NCI-H2227 treated with DMSO at 0.1 percent for 48 hours (cell line): ENCODE data around the gene FOXP1.
"Not testable (repeated sequence)": the region's sequence is repeated elsewhere in the genome, so short reads cannot be mapped to it uniquely, and the experiment has no call there.

Experiments
- DNase-seq: peaks from one replicate; lab custom pipeline; 2025; lab: John Stamatoyannopoulos, UW

Gene FOXP1

GRCh38 chr3:71330505-71330904 lies 253.0 kb downstream of the FOXP1 start:
- DNase-seq: no peak

DNA sequence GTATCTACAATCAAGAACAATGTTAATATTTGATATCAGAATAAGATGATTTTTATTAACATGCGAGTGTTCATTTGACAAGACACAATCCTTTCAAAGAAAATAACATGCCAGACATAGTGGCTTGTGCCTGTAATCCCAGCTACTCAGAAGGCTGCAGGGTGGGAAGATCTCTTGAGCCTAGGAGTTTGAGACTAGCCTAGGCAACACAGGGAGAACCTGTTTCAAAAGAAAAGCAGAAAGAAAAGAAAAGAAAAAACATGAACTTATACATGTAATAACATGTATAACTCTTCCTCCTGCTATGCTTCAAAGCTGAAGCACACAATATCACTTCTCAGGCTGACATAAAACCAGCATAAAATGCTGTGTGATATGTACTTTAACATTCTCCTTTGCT lies 253.7 kb downstream of the FOXP1 start:
- no peak for DNase-seq

DNA sequence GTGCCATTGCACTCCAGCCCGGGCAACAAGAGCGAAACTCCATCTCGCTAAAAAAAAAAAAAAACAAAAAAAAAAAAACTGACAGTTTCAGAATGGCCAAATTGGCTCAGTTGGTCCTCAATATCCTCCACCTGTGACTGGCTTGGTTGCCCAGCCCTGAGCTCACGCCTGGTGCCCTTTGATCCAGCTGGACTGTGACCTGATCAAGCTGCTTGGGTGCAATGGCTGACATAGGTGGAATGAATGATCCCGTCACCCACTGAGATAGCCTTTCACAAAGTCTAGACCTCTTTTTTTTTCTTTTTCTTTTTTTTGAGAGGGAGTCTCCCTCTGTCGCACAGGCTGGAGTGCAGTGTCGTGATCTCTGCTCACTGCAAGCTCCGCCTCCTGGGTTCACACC lies 254.6 kb downstream of the FOXP1 start:
- no peak for DNase-seq

DNA sequence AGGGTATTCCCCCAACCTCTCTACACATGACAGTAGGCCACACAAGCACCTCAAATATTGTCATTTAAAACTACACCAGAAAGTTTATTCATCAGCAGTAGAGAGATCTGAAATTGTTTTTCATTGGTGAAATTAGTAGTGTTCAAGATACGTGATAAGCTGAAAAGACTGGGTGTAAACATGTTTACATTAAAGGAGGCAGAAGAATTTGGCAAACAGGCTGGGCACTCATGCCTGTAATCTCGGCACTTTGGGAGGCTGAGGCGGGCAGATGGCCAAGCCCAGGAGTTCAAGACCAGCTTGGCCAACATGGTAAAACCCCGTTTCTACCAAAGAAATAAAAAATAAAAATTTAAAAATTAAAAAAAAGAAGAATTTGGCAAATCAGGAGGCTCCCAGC lies 255.6 kb downstream of the FOXP1 start:
- DNase-seq: no peak

DNA sequence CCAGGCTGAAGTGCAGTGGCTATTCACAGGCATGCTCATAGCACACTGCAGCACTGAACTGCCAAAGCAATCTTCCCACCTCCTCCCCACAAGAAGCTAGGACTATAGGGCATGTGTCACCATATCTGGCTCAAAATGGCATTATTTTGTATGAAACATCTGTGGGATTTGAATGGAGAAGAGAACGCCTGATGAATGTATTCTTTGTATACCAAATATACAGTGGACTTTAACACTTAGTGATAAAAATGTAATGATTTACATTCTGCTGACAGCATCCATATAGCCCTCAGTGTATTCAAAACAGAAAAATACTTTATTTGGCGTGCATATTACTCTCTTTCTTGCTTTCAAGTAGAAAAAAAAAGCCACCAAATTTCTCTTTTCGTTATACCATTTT lies 257.8 kb downstream of the FOXP1 start:
- no peak for DNase-seq

- DNase-seq: not testable (repeated sequence)
Observed at GRCh38 chr3:71324224-71324623, 259.3 kb downstream of the FOXP1 start.

DNA sequence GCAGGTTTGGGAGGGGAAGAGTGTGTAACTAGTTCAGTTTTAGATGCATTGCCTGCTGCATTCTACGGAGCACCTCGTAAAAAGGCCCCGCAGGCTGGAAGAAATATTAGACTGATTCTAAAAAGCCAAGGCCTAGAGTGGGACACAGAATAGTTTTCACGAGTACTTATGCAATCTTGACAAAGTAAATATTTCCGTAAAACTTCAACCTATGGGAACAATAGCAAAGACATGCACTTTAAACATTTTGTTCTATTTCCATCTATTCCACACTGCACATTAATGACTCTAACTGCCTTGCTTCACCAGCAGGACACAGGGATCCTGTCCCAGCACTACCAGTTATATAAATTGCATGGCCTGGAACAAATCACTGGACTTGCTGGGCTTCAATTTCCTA lies 260.0 kb downstream of the FOXP1 start:
- DNase-seq: no peak

DNA sequence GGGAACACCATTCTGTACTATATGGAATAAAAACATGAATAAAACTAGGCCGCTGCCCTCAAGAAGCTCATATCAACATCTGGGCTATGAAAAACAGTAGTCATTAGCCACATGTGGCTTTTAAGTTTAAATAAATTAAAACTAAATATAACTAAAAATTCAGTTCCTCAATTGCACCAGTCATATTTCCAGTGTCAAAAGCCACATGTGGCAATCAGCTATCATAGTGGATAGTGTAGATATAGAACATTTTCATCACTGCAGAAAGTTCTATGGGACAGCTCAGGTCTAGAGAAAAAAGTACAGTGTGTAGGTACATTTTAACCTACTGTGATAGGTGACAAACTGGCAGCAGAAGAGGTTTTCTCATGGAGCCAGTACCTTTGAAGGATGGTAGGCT lies 261.4 kb downstream of the FOXP1 start:
- DNase-seq: no peak

- DNase-seq: no peak
Observed at GRCh38 chr3:71319771-71320170, 263.8 kb downstream of the FOXP1 start.

DNA sequence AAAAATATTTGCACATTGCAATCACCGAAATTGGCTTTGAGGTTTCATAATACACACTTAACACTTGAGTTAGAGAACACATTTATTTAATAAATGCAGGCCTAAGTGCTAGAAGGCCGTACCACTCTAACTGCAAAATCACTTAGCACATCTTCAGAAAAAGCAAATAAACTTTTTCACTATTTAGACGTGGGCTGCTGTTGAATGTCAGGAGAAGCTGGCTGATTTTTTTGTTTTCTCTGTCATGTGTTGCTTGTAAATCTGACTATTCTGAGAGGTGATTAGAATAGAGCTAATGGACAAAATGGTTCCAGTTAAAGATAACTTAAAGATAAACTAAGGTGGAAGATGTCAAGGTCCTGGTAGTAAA lies 265.1 kb downstream of the FOXP1 start:
- no peak for DNase-seq

- DNase-seq: no peak
Observed at GRCh38 chr3:71317749-71318457, 265.6 kb downstream of the FOXP1 start.

DNA sequence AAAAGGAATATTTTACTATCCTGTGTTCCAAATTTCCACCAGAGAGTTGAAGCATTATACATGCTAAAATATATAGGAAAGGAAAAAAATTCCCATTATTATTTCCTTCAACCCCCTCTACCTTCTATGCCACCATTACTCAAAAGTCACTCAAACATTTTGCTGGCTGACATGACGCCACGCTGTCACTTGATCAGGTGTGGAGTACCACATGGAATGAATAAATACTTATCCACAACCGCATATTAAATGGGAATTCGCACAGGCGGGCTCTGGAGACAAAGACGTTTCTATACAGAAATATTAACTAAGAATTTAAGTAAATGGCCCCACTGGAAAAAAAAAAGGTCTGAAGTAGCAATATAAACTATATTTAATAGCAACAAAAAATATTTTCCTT lies 266.4 kb downstream of the FOXP1 start:
- DNase-seq: no peak

GRCh38 chr3:71316066-71316777 lies 267.3 kb downstream of the FOXP1 start:
- DNase-seq: no peak

- no peak for DNase-seq
Observed at GRCh38 chr3:71315431-71315830, 268.1 kb downstream of the FOXP1 start.

DNA sequence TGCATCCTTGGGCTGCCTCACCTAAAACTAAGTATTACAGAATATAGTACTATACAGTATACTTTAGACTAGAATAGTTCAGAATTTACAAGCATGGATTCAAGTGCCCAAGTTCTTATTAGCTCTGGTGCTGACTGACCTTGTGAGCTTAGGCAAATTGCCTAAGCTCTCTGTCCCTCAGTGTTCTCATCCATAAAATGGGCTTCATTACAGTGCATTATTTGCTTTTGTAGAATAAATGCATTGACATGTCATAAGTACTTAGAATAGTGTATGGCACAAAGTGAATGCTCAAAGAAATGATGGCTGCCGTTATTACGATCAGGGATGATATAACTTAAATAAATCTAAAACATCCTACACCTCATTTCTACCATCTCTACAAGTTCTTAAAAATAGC lies 269.7 kb downstream of the FOXP1 start:
- DNase-seq: no peak

- DNase-seq: no peak
Observed at GRCh38 chr3:71312461-71312860, 271.1 kb downstream of the FOXP1 start.

DNA sequence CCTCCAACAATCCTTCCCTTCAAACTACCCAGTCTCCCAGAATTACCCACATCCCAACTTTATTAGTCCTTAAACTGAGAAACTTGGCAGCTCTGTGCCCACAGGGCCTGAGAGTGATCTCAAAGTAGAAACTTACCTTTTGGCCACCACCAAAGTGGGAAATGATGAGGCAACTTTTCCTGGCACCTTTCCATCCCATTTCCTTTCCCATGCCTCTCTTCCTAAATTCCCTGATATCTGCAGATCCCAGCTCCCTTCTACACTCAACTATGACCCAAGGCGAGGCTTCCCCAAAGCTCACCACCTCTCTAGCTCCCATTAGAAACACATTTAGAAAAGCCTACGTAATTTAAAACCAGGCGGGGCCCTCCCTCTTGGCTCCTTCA lies 271.9 kb downstream of the FOXP1 start:
- DNase-seq: no peak

- DNase-seq: no peak
Observed at GRCh38 chr3:71310980-71311660, 272.4 kb downstream of the FOXP1 start.

DNA sequence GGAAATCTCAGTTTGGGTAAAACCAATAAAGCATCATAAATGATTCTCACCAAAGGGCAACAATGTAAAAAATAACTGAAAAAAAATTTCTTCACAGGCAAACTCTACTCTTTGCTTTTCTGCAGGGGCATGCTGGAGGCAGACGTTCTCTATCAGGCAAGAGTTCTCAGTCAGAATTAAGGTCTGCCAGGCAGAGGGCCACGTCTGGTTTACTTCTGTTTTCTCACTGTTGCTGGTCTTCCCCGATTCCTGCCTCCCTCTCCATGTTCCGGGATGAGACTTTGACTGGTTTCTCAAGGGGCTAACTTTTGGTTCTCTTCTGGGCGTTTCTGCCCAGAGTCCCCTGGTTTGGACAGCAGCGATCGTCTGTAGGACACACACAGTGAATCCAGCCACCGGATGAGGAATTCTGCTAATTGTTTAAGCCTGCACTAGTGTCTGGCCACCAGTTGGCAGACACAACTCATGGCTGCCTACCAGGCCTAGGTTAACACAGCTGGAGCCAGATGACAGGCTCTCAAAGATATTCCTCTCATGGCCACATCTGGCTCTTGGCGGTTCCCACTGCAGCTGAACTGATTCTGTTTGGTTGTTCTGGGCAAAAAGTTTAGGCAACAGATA lies 273.1 kb downstream of the FOXP1 start:
- no peak for DNase-seq

DNA sequence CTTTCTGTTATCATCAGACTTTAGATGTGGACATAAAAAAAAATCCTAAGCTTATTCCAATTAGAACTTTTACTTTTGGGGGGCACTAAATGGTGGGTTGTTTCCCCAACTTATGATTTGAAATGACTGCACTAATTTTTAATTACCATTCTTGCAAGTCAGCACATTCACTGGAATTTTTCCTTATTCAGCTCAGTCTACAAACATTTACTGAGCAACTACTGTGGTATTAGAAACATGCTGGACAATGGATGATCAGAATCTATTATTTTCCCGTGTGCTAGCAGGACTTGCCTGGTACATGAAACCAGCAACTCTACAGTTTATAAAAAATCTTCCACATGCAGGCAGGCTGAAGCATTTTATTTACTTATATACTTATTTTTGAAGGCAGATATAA lies 273.6 kb downstream of the FOXP1 start:
- DNase-seq: no peak

DNA sequence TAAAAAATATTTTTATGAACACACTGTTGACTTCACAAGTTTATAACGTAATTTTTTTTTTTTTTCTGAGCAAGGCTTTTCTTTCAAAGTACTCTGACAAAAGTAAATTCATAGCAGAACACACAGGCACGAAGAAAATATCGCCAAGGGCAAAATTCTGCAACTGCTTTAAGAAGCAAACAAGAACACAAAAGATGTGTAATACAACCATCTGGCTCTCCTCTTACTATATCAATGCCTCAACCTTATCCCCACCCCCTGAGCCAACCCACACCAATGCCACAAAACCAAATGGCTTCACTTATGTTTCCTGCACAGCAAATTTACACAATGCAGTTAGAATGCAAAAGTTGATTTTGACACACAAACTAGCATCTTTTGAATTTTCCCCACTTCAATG lies 274.2 kb downstream of the FOXP1 start:
- no peak for DNase-seq

DNA sequence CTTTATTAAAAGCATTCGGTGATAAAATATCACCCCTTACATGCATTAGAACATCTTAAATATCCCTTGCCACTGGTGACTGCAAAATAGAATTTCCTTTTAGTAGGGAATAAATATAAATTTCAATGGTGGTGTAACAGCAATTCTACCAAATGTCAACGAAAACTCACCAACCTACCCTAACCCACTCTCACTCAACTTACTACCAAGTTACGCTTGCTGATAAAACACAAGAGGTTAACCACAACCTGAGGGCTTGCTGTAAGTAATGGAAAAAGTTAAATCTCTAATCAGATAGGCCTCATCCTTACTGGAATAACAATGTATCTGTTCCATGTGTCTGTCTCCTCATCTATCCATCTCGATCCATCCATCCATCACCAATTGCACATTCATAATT lies 274.7 kb downstream of the FOXP1 start:
- DNase-seq: no peak
